Endothelial cell of umbilical vein (primary cell): ENCODE measurements around the gene MAP1LC3B. TPM values are rescaled to one million over a fixed set of nuclear protein-coding genes. Genes with fewer than 3 reads are reported as not detected.
"Not testable (repeated sequence)": the region's sequence is repeated elsewhere in the genome, so short reads cannot be mapped to it uniquely, and the experiment has no call there.

Experiments used
- BruUV-seq: library from RNA; stranded (reverse); fragments of 400-500 nt; replicated peaks from 2 replicates; lab custom pipeline; 2021; lab: Mats Ljungman, UMichigan
- CTCF ChIA-PET: fragments of 300-600, 350-600 bp; sonication (Branson Sonifier 250); formaldehyde crosslinking; loops from one replicate; lab custom pipeline; 2021; ENCODE audit warnings: antibody characterized with exemption, inconsistent platforms; lab: Charles Lee
- POLR2A ChIA-PET: fragments of 300-600, 350-600 bp; sonication (Branson Sonifier 250); formaldehyde crosslinking; loops from one replicate; lab custom pipeline; 2021; ENCODE audit warnings: antibody characterized with exemption, inconsistent platforms; lab: Charles Lee
- DNase-seq: peaks from one replicate; pipeline ENCODE4 v3.0.0-alpha.2; 2011; ENCODE audit warnings: low read depth, low spot score
- FAIRE-seq: peaks from 2 replicates; lab custom pipeline; 2011; peaks lifted over from hg19 to GRCh38; lab: Jason Lieb, UNC
- H2AFZ ChIP-seq: 2 replicates; pipeline ENCODE4 v1.6.0; 2012; ENCODE audit warnings: low read depth, low read length, control low read depth, inconsistent platforms
- H3K27ac ChIP-seq: 2 replicates; pipeline ENCODE4 v1.5.1; 2011; ENCODE audit warnings: low read depth, mild to moderate bottlenecking, control low read depth, low read length, moderate library complexity; ENCODE audit not compliant: insufficient read depth
- H3K27me3 ChIP-seq, 2 experiments: 2 replicates each; pipeline versions ENCODE4 v1.6.0 to v1.6.1; 2011; ENCODE audit warnings: low read length in 2 of 2, mixed read lengths in 1 of 2; ENCODE audit not compliant: control insufficient read depth in 2 of 2, insufficient read depth in 2 of 2
- H3K36me3 ChIP-seq, 2 experiments: 2 replicates in 1 of 2; 3 replicates in 1 of 2; pipeline ENCODE4 v1.5.1; 2011; ENCODE audit warnings: low read length in 2 of 2, mild to moderate bottlenecking in 1 of 2, moderate library complexity in 1 of 2; ENCODE audit not compliant: control insufficient read depth in 2 of 2, insufficient read depth in 2 of 2; ENCODE audit errors: extremely low read depth in 1 of 2
- H3K4me1 ChIP-seq: 3 replicates; pipeline ENCODE4 v1.5.1; 2011; ENCODE audit warnings: mild to moderate bottlenecking, low read length; ENCODE audit not compliant: control insufficient read depth, insufficient read depth; ENCODE audit errors: extremely low read depth
- H3K4me2 ChIP-seq: 2 replicates; pipeline ENCODE4 v1.6.1; 2011; ENCODE audit warnings: low read length, control low read depth, mixed read lengths; ENCODE audit not compliant: insufficient read depth
- H3K4me3 ChIP-seq, 3 experiments: fragments of 200-600 bp in 1 of 3; sonication (generic), shearing (Covaris generic) in 1 of 3; replicated peaks in 1 of 3; 2 replicates each; pipeline ENCODE4 v1.5.1; 2011 to 2016; ENCODE audit warnings: control low read depth in 3 of 3, low read length in 3 of 3, mild to moderate bottlenecking in 2 of 3, inconsistent platforms in 1 of 3, low read depth in 1 of 3, moderate library complexity in 1 of 3; ENCODE audit not compliant: insufficient read depth in 1 of 3
- H3K79me2 ChIP-seq: 2 replicates; pipeline ENCODE4 v1.6.0; 2012; ENCODE audit warnings: low read length, inconsistent platforms; ENCODE audit not compliant: control insufficient read depth, insufficient read depth
- H3K9ac ChIP-seq: replicated peaks from 2 replicates; pipeline ENCODE3; 2011; ENCODE audit warnings: low read length, control low read depth; ENCODE audit not compliant: insufficient read depth; ENCODE audit errors: extremely low read depth
- H3K9me1 ChIP-seq: replicated peaks from 3 replicates; pipeline ENCODE4 v1.6.0; 2011; ENCODE audit warnings: mild to moderate bottlenecking, low read length; ENCODE audit not compliant: control insufficient read depth, insufficient read depth; ENCODE audit errors: extremely low read depth
- H3K9me3 ChIP-seq: replicated peaks from 2 replicates; pipeline ENCODE4 v1.5.1; 2012; ENCODE audit warnings: low read length, inconsistent platforms; ENCODE audit not compliant: control insufficient read depth, insufficient read depth
- H4K20me1 ChIP-seq: replicated peaks from 2 replicates; pipeline ENCODE3; 2011; ENCODE audit warnings: mild to moderate bottlenecking, low read length; ENCODE audit not compliant: control insufficient read depth, insufficient read depth; ENCODE audit errors: extremely low read depth
- EZH2 ChIP-seq: IDR thresholded peaks from 2 replicates; pipeline ENCODE4 v1.6.1; 2012; ENCODE audit warnings: borderline replicate concordance, low read depth, mild to moderate bottlenecking, moderate library complexity, low read length, inconsistent platforms; ENCODE audit not compliant: severe bottlenecking
- FOS ChIP-seq: IDR thresholded peaks from 2 replicates; pipeline ENCODE4 v1.6.1; 2011; ENCODE audit warnings: mild to moderate bottlenecking, low read length, moderate library complexity, borderline replicate concordance; ENCODE audit not compliant: insufficient read depth
- GATA2 ChIP-seq: IDR thresholded peaks from 2 replicates; pipeline ENCODE4 v1.7.0; 2011; ENCODE audit warnings: low read depth, mild to moderate bottlenecking, moderate library complexity, mixed read lengths, low read length; ENCODE audit not compliant: insufficient read length, insufficient read depth
- JUN ChIP-seq: IDR thresholded peaks from 2 replicates; pipeline ENCODE4 v1.6.1; 2011; ENCODE audit warnings: borderline replicate concordance, low read depth; ENCODE audit not compliant: insufficient read length, insufficient read depth
- MYC ChIP-seq: IDR thresholded peaks from one replicate; pipeline ENCODE4 v1.6.1; 2011; ENCODE audit warnings: mild to moderate bottlenecking, low read depth, low read length
- POLR2A ChIP-seq: IDR thresholded peaks from 2 replicates; pipeline ENCODE4 v1.6.1; 2012; ENCODE audit warnings: low read depth, mild to moderate bottlenecking, control low read depth, low read length
- POLR2AphosphoS5 ChIP-seq: IDR thresholded peaks from 2 replicates; pipeline ENCODE4 v1.6.1; 2012; ENCODE audit warnings: low read depth, mild to moderate bottlenecking, control low read depth, low read length, moderate library complexity; ENCODE audit not compliant: insufficient read depth
- dilution Hi-C: fragments of 300-500 bp; cut with MboI; formaldehyde crosslinking; loops from one replicate; pipeline ENCODE4 v1.15.0; 2019; ENCODE audit warnings: low sequenced_read_pairs; ENCODE audit not compliant: extremely low pct_ligation_motif_present
- intact Hi-C: fragments of 100-400 bp; cut with micrococcal nuclease; formaldehyde crosslinking; loops from one replicate; pipeline ENCODE4 v1.10.0; 2022
- polyA plus RNA-seq, 4 experiments: library from polyadenylated mRNA; depleted of rRNA in 3 of 4; stranded (reverse) in 3 of 4; unstranded in 1 of 4; fragments of >200 nt; gene quantifications; 2 replicates each; pipeline versions ENCODE4 v1.2.1 to v1.2.3, GENCODE V29; 2011 to 2012; ENCODE audit warnings: missing spikeins in 1 of 4
- total RNA-seq: library from RNA; stranded (reverse); gene quantifications from 2 replicates; pipeline ENCODE4 v1.2.3, GENCODE V29; 2021
- TF ChIP-seq, protein P1 (sequence below): IDR thresholded peaks from 2 replicates; pipeline ENCODE4 v1.6.1; 2011; ENCODE audit not compliant: insufficient read depth, insufficient read length
- TF ChIP-seq, protein P2 (sequence below), 2 donors: IDR thresholded peaks; 1 replicate in 1 of 2; 2 replicates in 1 of 2; pipeline ENCODE4 v1.5.1; 2011; ENCODE audit warnings: low read length in 2 of 2, mild to moderate bottlenecking in 2 of 2, moderate library complexity in 2 of 2, control low read depth in 1 of 2, inconsistent platforms in 1 of 2, low read depth in 1 of 2; ENCODE audit not compliant: insufficient read depth in 1 of 2; ENCODE audit errors: extremely low read depth in 1 of 2

Gene MAP1LC3B
- total and polyA plus RNA-seq, 2 donors (not counting 3 experiments of a cell fraction or from before 2014, with no cell fraction given): 40.7 to 99.9 TPM

DNA sequence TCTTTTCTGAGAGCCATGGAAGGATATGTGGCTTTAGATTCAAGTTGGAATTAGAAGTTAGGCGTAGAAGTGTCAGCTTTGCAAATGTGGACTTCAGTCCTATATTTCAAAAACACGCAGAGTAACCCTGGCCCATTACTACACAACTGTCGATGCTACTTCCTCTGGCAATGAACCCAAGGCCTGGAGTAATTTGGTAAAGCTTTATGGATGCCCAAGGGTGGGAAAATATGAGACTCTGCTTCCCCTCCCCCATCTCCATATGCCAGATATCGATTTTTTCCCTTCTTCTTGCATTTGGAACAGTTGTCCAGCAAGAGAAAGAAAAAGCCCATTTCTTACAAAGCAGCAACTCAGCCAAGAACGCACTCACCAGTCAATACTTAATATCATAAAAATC is 2.9 kb upstream of the MAP1LC3B start:
- dilution Hi-C loops (no loop called here), intact Hi-C loops (loop anchor here (5.0 to 10.0 kb wide), 3 partner anchors 324 to 724 kb away; no protein-coding TSS in a partner anchor)
- H3K27me3 ChIP-seq: no peaks in the 10 kb centered on the region
- H3K4me3 ChIP-seq: no peak overlapping the region
- no peak overlapping the region for H2AFZ ChIP-seq
- H4K20me1 ChIP-seq: no peaks in the 10 kb centered on the region
- ChIA-PET POLR2A (no interaction called here), CTCF (no interaction called here)
- peaks cover 29% of the 10 kb centered on the region for H3K4me1 ChIP-seq
- no peaks in the 10 kb centered on the region for H3K9me3 ChIP-seq
- H3K9ac ChIP-seq: no peak overlapping the region
- H3K79me2 ChIP-seq: peaks cover 17% of the 10 kb centered on the region
- TF ChIP-seq MYC (no peak), POLR2A (no peak), GATA2 (no peak), POLR2AphosphoS5 (no peak), JUN (no peak), FOS (no peak), EZH2 (no peak)
- TF ChIP-seq, protein P1, sequence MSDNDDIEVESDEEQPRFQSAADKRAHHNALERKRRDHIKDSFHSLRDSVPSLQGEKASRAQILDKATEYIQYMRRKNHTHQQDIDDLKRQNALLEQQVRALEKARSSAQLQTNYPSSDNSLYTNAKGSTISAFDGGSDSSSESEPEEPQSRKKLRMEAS: no peak
- TF ChIP-seq, protein P2, sequence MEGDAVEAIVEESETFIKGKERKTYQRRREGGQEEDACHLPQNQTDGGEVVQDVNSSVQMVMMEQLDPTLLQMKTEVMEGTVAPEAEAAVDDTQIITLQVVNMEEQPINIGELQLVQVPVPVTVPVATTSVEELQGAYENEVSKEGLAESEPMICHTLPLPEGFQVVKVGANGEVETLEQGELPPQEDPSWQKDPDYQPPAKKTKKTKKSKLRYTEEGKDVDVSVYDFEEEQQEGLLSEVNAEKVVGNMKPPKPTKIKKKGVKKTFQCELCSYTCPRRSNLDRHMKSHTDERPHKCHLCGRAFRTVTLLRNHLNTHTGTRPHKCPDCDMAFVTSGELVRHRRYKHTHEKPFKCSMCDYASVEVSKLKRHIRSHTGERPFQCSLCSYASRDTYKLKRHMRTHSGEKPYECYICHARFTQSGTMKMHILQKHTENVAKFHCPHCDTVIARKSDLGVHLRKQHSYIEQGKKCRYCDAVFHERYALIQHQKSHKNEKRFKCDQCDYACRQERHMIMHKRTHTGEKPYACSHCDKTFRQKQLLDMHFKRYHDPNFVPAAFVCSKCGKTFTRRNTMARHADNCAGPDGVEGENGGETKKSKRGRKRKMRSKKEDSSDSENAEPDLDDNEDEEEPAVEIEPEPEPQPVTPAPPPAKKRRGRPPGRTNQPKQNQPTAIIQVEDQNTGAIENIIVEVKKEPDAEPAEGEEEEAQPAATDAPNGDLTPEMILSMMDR (IDR thresholded peaks at IDR 0.05; ENCODE audit: extremely low read depth in 1 of 2, insufficient read depth in 1 of 2, low read depth in 1 of 2, low read length in 2 of 2): no peak
- DNase-seq (no peak), FAIRE-seq (no peak)
- BruUV-seq: no TSS peak
- no peaks in the 10 kb centered on the region for H3K9me1 ChIP-seq
- no peaks in the 10 kb centered on the region for H3K36me3 ChIP-seq
- H3K27ac ChIP-seq: peak overlapping the region; percentile 84
- no peak overlapping the region for H3K4me2 ChIP-seq

DNA sequence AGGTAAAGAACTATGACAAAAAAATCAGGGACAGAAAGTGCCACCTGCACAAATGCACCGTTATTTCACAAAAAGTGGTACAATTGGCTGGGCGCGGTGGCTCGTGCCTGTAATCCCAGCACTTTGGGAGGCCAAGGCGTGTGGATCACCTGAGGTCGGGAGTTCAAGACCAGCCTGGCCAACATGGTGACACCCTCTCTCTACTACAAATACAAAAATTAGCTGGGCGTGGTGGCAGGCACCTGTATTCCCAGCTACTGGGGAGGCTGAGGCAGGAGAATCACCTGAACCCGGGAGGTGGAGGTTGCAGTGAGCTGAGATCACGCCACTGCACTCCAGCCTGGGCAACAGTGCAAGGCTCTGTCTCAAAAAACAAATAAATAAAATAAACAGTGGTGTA is 2.2 kb upstream of the MAP1LC3B start:
- H3K27me3 ChIP-seq, H3K27ac ChIP-seq, H2AFZ ChIP-seq, H3K9ac ChIP-seq, H4K20me1 ChIP-seq, FAIRE-seq, CTCF ChIA-PET, POLR2A ChIA-PET, H3K36me3 ChIP-seq, DNase-seq, H3K9me3 ChIP-seq, H3K9me1 ChIP-seq, dilution Hi-C loops, H3K4me3 ChIP-seq, BruUV-seq, H3K4me2 ChIP-seq: not testable (repeated sequence)
- Histone ChIP-seq H3K4me1 (peaks cover 34% of the 10 kb centered on the region), H3K79me2 (peaks cover 24% of the 10 kb centered on the region)
- intact Hi-C loops: loop anchor here (5.0 to 10.0 kb wide), 5 partner anchors 47 to 828 kb away; no protein-coding TSS in a partner anchor
